ENCODE measurements around the gene SLC6A12.

DNA sequence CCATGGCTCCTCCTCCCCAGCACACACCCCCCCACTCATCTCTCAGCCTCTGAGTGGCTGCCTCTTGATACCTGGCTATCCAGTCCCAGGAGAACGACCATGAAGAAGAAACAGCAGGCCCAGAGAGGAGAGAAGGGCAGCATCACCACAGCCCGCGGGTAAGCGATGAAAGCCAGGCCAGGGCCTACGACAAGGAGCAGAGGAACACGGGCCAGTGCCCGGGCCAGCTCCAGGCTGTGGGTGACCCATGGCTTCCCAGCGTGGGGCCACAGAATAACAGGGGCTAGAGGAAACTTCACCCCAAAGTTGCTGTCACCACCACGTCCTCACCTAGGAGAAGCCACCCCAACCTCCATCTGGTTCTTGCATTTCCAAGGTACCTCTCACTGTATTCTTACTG, 10.4 kb upstream of the SLC6A12 start:
- no peak for TF ChIP-seq OVOL3 (tag by site-specific recombination; IDR thresholded peaks at IDR 0.05)
- no peak for TF ChIP-seq PRDM10 (tag by site-specific recombination; IDR thresholded peaks at IDR 0.05)
- TF ChIP-seq ZNF155 (tag by site-specific recombination; IDR thresholded peaks at IDR 0.05): no peak
- TF ChIP-seq PBX3 (CRISPR knock-in tag; IDR thresholded peaks at IDR 0.05): no peak
- no peak for TF ChIP-seq ZNF274 (IDR thresholded peaks at IDR 0.05; ENCODE audit: low read length)
- TF ChIP-seq ZNF274 (tag by site-specific recombination; IDR thresholded peaks at IDR 0.05; ENCODE audit: borderline replicate concordance): no peak
- TF ChIP-seq ZEB2 (tag by site-specific recombination; IDR thresholded peaks at IDR 0.05): no peak
- TF ChIP-seq, protein P1, sequence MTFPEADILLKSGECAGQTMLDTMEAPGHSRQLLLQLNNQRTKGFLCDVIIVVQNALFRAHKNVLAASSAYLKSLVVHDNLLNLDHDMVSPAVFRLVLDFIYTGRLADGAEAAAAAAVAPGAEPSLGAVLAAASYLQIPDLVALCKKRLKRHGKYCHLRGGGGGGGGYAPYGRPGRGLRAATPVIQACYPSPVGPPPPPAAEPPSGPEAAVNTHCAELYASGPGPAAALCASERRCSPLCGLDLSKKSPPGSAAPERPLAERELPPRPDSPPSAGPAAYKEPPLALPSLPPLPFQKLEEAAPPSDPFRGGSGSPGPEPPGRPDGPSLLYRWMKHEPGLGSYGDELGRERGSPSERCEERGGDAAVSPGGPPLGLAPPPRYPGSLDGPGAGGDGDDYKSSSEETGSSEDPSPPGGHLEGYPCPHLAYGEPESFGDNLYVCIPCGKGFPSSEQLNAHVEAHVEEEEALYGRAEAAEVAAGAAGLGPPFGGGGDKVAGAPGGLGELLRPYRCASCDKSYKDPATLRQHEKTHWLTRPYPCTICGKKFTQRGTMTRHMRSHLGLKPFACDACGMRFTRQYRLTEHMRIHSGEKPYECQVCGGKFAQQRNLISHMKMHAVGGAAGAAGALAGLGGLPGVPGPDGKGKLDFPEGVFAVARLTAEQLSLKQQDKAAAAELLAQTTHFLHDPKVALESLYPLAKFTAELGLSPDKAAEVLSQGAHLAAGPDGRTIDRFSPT (tag by site-specific recombination; IDR thresholded peaks at IDR 0.05): no peak
- TF ChIP-seq, protein P2, sequence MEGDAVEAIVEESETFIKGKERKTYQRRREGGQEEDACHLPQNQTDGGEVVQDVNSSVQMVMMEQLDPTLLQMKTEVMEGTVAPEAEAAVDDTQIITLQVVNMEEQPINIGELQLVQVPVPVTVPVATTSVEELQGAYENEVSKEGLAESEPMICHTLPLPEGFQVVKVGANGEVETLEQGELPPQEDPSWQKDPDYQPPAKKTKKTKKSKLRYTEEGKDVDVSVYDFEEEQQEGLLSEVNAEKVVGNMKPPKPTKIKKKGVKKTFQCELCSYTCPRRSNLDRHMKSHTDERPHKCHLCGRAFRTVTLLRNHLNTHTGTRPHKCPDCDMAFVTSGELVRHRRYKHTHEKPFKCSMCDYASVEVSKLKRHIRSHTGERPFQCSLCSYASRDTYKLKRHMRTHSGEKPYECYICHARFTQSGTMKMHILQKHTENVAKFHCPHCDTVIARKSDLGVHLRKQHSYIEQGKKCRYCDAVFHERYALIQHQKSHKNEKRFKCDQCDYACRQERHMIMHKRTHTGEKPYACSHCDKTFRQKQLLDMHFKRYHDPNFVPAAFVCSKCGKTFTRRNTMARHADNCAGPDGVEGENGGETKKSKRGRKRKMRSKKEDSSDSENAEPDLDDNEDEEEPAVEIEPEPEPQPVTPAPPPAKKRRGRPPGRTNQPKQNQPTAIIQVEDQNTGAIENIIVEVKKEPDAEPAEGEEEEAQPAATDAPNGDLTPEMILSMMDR (tag by site-specific recombination; IDR thresholded peaks at IDR 0.05): no peak
- TF ChIP-seq KLF8 (tag by site-specific recombination; IDR thresholded peaks at IDR 0.05): no peak
- TF ChIP-seq REPIN1 (tag by site-specific recombination; IDR thresholded peaks at IDR 0.05; ENCODE audit: low read depth): no peak
- TF ChIP-seq ZNF785 (tag by site-specific recombination; IDR thresholded peaks at IDR 0.05): no peak
- no peak for TF ChIP-seq ZNF18 (tag by site-specific recombination; IDR thresholded peaks at IDR 0.05)
- TF ChIP-seq ZNF555 (tag by site-specific recombination; conservative IDR thresholded peaks at IDR 0.05): no peak
